HT-29 (cell line): ENCODE results near the gene PCDH9. TPM values are rescaled to one million over a fixed set of nuclear protein-coding genes. Genes with fewer than 3 reads are reported as not detected.
"Not testable (repeated sequence)": the region's sequence is repeated elsewhere in the genome, so short reads cannot be mapped to it uniquely, and the experiment has no call there.

ENCODE experiments used
- DNase-seq: peaks from one replicate; pipeline ENCODE4 v3.0.0-alpha.2; 2015; ENCODE audit warnings: low spot score
- small RNA-seq: library from RNA; depleted of rRNA; stranded (forward); fragments of <200 nt; gene quantifications from one replicate; pipeline ENCODE3, GENCODE V24; 2014
- total RNA-seq: library from RNA; depleted of rRNA; stranded (reverse); fragments of >200 nt; shearing (Covaris generic); gene quantifications from 2 replicates; pipeline ENCODE4 v1.2.3, GENCODE V29; 2014

Gene PCDH9
- total RNA-seq, 1 experiment from 2014 or later = not detected

- no peak for DNase-seq
Measured at GRCh38 chr13:66296875-66297274, 933.3 kb downstream of the PCDH9 start.

GRCh38 chr13:66296328-66296727 lies 933.8 kb downstream of the PCDH9 start:
- no peak for DNase-seq

GRCh38 chr13:66286806-66287205 lies 943.3 kb downstream of the PCDH9 start:
- DNase-seq = not testable (repeated sequence)

DNA sequence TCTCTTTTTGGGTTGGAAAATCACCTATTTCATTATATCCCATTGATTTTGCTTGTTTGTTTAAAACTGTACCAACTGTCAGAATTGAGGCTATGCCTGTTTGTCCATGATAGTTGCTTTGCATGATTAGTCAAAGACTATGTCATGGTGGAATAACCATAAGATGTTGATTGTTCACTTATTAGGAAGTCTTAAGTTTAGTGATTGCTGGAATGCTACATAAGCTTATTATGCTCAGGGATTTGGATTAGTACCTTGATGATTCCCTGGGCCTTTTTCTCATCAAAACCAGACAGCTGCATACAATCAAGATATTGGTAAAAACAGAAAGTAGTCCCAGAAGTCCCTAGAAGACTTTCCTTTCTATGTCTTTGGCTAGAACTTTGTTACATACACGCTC lies 954.7 kb downstream of the PCDH9 start:
- no peak for DNase-seq

DNA sequence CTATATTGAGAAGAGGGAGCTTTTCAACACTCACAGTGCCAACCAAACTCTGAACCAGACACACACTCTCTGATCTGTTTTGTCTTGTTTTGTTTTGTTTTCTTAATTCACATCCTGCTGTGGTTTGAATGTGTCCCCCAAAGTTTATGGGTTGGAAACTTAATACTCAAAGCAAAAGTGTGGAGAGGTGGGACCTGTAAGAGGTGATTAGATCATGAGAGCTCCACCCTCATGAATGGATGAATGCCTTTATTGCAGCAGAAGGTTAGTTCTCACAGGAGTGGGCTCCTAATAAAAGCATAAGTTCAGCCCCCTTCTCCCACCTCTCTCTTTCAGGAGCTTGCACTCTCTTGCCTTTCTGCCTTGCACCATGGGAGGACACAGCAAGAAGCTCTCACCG lies 957.1 kb downstream of the PCDH9 start:
- no peak for DNase-seq

- DNase-seq = no peak
Measured at GRCh38 chr13:66266761-66267160, 963.4 kb downstream of the PCDH9 start.

DNA sequence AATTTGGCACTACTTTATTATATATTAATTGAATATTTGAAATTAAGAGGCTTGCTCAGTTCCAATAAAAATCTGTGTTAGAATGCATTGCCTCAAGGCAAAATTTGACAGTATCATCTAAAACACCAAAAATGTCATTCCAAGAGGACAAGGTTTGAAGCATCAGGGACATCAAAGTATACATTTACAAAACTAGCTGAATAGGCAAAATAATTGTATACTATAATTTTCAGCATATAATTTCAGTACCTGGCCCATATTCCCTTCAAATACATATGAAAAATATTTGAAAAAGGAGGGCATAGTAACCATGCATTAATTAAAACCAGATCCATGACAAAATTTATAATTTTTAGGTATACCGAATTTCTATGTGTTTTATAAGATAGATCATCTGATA lies 963.8 kb downstream of the PCDH9 start:
- DNase-seq = no peak

GRCh38 chr13:66265371-66265770 lies 964.8 kb downstream of the PCDH9 start:
- DNase-seq = no peak

- DNase-seq = no peak
Measured at GRCh38 chr13:66264971-66265370, 965.2 kb downstream of the PCDH9 start.

GRCh38 chr13:66262330-66262729 lies 967.8 kb downstream of the PCDH9 start:
- no peak for DNase-seq

DNA sequence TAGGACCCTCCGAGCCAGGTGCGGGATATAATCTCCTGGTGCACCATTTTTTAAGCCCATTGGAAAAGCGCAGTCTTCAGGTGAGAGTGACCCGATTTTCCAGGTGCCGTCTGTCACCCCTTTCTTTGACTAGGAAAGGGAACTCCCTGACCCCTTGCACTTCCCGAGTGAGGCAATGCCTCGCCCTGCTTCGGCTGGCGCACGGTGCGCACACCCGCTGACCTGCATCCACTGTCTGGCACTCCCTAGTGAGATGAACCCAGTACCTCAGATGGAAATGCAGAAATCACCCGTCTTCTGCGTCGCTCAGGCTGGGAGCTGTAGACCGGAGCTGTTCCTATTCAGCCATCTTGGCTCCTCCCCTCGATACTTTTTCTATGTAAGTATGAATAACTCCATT lies 970.7 kb downstream of the PCDH9 start:
- not testable (repeated sequence) for DNase-seq

Small RNA genes lying within 50 kb of the gene (small RNA-seq; reads per million reads assigned to genes)
- not detected for gene RNU7-87P
